Testis (tissue), 2 donors: ENCODE data around the gene PCDHGA1.

ENCODE experiments used
- CTCF ChIP-seq, 3 experiments: fragments of 450-650 bp in 2 of 3; fragments of 200-600 bp in 1 of 3; sonication (generic) in 1 of 3; IDR thresholded peaks; one replicate each; pipeline ENCODE4 v1.5.1; 2016 to 2019; ENCODE audit warnings: antibody characterized with exemption in 3 of 3, mild to moderate bottlenecking in 2 of 3, moderate library complexity in 1 of 3
- POLR2A ChIP-seq: fragments of 450-650 bp; IDR thresholded peaks from one replicate; pipeline ENCODE4 v1.6.1; 2017; ENCODE audit warnings: antibody characterized with exemption, mild to moderate bottlenecking, moderate library complexity

- TF ChIP-seq CTCF (IDR thresholded peaks at IDR 0.05) = no peak
- no peak for TF ChIP-seq POLR2A
These were observed 135.0 kb downstream of the PCDHGA1 start for GRCh38 chr5:141465351-141465750.
